HG03108 (cell line): ENCODE measurements around the gene FCRL1.

Experiments
- ATAC-seq: cut with Tn5 transposase; IDR thresholded peaks from one replicate; pipeline ENCODE4 v1.9.1; 2021; ENCODE audit warnings: moderate library complexity; ENCODE audit not compliant: unreplicated experiment

FCRL1 gene

DNA sequence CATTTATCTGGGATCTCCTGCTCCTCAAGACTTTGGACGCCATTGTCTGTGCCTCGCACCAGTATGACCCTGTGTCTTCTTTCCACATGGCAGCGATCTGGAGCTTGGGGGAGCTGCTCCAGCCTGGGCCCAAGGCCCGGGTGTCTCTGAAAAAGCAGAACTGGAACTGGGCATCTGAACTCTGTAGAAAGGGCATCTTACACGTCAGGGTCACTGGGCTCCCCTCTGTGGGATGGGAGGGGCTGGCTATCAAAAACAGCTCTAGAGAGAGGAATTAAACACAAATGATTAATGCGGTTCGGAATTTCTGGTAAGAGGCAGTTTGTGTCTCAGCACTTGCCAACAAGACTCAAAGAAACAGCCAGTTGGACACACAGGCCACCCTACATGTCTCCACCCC is 16.1 kb downstream of the FCRL1 start:
- no peak for ATAC-seq

DNA sequence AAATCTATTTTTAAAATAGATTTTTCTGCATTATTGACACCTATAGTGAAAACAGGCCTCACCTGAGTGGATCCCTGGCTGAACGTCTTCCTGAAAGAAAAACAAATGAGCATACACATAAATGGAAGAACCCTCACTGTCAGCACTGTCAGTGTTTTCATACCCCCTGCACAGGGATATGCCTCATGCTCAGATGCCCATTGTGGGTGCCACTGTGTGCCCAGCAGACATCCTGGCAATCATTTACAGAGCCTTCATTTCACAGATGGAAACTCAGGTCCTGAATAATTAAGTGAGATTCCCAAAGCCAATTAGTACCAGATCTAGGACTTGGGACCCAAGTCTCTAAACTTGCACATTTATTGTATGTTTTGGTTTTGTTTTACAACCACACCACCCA is 19.9 kb downstream of the FCRL1 start:
- ATAC-seq: no peak

DNA sequence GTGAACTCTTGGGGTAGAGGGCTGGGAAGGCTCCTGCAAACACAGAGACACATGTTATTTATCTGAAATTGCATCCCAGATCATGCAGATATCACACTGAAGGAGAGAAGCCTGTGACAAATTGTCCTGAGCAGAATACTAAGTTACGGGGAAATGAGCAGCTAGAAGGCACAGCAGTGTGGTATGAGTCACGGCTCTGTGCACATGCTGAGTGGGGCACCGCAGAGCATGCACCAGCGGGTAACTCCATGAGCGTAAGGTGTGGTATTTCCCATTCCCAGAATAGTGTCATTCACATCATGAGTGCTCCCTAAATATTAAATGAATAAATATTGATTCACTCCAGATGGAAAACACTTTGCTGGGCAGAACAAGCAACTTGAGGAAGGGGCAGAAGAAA is 21.7 kb downstream of the FCRL1 start:
- ATAC-seq: no peak

- no peak for ATAC-seq
Measured at GRCh38 chr1:157785248-157785647, 34.7 kb downstream of the FCRL1 start.

- ATAC-seq: no peak
Measured at GRCh38 chr1:157784801-157785200, 35.1 kb downstream of the FCRL1 start.

- no peak for ATAC-seq
Measured at GRCh38 chr1:157782931-157783330, 37.0 kb downstream of the FCRL1 start.

- ATAC-seq: no peak
Measured at GRCh38 chr1:157781048-157781447, 38.9 kb downstream of the FCRL1 start.

DNA sequence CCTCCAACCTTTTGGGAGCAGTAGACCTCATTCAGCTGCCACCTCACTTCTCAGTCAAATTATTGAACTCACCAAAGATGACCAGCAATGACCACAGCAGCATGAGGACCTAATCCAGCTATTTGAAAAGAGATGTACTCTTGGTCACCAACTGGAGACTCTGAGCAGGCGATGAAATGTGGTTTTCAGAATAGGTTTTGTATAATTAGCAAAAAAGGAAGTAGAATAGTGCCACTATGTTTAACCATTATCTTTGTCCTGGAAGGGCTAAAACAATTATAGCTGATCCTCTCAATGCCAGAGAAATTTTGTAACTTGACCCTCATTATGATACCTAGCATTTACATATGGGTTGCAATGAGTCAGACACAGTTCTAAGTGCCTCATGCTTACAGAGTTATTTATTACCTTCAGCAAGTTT is 42.9 kb downstream of the FCRL1 start, which contains the start of gene FCRL2:
TSS of gene FCRL2 (minus strand) at position 162 of the 421 bp plus-strand sequence. CDS start at position 103, 59 bp downstream.
- no peak for ATAC-seq

- no peak for ATAC-seq
Measured at GRCh38 chr1:157775101-157775870, 44.6 kb downstream of the FCRL1 start.

- no peak for ATAC-seq
Measured at GRCh38 chr1:157774412-157774811, 45.5 kb downstream of the FCRL1 start.

DNA sequence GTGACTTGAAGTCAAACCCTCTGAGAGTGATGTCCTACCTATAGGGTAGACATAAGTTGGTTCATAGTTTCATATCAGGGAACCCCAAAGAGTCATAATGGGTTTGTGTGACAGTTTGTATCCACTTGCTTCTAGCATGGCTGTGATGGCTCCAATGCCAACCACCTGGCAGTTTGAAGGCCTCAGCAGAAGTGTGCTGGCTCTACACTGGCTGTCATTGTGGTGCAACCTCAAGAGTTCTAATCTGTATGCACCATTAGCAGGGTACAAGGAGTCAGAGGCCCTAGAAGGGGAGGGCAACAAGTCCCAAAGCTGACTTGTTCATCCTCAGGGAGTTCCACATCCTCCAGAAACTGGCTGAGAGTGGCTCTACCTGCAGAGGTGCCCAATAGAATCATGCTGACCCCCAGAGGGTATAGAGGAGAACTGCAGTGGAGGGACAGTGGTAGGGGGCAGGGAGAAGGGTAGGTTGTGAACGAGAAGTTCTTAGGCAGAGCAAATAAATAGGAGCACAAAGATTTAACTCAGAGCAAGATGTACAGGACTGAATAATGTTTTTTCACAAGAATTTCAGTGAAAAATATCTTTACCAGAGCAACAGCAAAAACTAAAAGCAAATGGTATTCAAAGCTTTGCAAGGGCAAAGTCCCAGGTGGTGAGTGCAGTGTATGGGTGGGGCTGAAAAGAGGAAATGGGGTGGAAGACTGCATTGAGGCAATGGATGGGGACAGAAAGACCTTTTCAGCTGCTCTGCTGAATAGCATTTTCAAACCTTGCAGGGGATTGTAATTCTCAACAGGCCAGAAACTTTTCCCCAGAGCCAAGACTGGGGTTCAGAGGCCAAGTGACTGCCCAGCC is 46.2 kb downstream of the FCRL1 start:
- ATAC-seq: no peak

GRCh38 chr1:157771661-157772425 is 48.1 kb downstream of the FCRL1 start:
- no peak for ATAC-seq

DNA sequence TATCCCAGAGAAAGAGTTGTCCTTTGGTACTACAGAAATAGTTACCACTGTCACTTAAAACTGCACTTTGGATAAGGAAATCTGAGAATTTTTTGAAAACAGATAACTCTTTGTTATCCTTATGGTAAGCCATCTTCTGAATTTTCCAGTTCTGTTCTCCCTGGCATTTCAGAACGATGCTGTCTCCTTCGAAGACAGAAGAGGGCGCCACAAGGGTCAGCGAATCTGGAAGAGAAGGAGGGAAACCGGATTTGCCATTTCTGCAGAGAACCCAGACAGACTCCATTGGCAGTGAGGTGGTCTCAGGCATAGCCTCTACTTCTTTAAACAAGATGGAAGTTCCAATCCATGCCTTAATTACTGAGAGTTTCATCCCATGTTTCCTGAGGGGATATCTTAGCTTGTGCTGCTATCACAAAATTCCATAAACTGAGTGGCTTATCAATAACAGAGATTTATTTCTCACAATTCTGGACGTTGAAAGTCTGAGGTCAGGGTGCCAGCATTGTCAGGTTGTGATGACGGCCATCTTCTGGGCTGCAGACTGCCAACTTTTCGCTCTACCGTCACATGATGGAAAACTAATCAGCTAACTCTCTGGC is 49.4 kb downstream of the FCRL1 start:
- no peak for ATAC-seq

DNA sequence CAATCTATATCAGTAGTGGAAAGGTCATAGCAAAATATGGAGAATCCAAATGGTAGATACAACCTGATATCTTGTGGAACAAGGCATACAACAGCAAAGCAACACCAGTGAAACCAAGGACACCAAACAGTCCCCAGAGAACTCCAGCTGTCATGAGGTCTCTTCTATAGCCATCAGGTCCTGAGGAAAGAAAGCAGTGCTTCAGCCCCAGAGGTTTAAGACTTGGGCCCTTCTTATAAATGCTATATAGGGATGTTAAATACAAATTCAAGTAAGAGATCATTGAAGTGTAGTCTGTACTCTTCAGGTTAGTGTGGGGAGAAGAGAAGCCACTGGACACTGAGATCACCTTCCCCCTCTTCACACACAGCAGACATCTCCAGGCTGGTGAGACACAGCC is 53.1 kb downstream of the FCRL1 start:
- ATAC-seq: no peak

GRCh38 chr1:157758018-157758417 is 61.9 kb downstream of the FCRL1 start:
- ATAC-seq: no peak

- ATAC-seq: no peak
Measured at GRCh38 chr1:157753611-157754010, 66.3 kb downstream of the FCRL1 start.

DNA sequence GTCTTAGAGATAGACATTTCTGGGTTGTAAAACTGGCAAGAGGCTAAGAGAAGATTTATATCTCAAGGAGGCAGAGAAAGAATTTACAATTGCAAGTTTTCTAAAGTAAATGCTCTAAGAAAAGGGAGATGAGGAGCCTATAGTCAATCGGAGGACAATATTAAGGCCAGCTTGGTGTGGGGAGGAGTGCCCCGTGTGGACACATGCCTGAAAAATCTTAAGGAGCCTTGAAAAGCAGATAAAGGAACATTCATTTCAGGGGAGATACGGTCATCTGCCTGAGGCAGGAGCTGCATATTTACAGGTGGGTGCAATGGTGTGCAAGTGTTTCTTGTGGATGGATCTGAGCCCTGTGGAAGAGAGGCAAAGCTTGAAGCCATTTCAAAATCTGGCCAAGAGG is 68.6 kb downstream of the FCRL1 start:
- ATAC-seq: no peak

DNA sequence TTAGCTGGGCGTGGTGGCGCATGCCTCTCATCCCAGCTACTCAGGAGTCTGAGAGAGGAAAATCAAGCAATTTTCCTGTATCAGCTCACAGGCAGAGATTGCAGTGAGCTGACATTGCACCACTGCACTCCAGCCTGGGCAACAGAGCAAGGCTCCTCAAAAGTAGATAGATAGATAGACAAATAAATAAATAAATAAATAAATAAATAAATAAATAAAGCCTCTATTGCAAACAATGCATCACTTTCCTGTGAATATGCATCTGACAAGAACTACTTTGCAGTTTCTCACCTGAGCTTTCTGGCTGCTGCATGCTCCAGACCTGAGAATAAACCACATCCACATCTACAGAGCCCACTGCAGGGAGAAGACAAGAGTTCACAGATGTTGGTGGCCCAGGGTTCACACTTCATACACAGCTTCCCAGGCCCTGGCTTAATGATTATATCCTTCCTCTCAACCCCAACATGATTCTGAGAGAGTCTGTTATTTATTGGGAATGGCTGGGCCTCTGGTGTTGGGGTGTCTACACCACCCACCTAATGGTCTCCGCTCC is 71.6 kb downstream of the FCRL1 start:
- ATAC-seq: no peak
